CD8-positive, alpha-beta memory T cell (primary cell): Measurements from ENCODE around the gene TM4SF5. TPM values are rescaled to one million over a fixed set of nuclear protein-coding genes. Genes with fewer than 3 reads are reported as not detected.

Experiments
- CTCF ChIA-PET: fragments of 350-600 bp; sonication (Branson Sonifier 250); formaldehyde crosslinking; loops from one replicate; lab custom pipeline; 2021; ENCODE audit warnings: antibody characterized with exemption; lab: Charles Lee
- POLR2A ChIA-PET: fragments of 350-600 bp; sonication (Branson Sonifier 250); formaldehyde crosslinking; loops from one replicate; lab custom pipeline; 2021; ENCODE audit warnings: antibody characterized with exemption; lab: Charles Lee
- DNase-seq, 5 donors: peaks; one replicate each; pipeline versions ENCODE4 v3.0.0 to v3.0.0-alpha.2; 2020 to 2022; ENCODE audit warnings: mixed read lengths in 1 of 5
- H3K27ac ChIP-seq: one replicate; pipeline ENCODE4 v1.7.0; 2013; ENCODE audit warnings: low read depth, mild to moderate bottlenecking, low read length, moderate library complexity
- H3K27me3 ChIP-seq: 2 replicates; pipeline ENCODE4 v1.7.0; 2013; ENCODE audit warnings: low read length, mild to moderate bottlenecking; ENCODE audit not compliant: insufficient read depth, poor library complexity, severe bottlenecking
- H3K36me3 ChIP-seq: 2 replicates; pipeline ENCODE4 v1.7.0; 2013; ENCODE audit warnings: mild to moderate bottlenecking, low read length, moderate library complexity; ENCODE audit not compliant: insufficient read depth
- H3K4me1 ChIP-seq: 2 replicates; pipeline ENCODE4 v1.7.0; 2013; ENCODE audit warnings: mild to moderate bottlenecking, low read length, moderate library complexity; ENCODE audit not compliant: insufficient read depth
- H3K4me3 ChIP-seq: 2 replicates; pipeline ENCODE4 v1.7.0; 2013; ENCODE audit warnings: mild to moderate bottlenecking, low read length
- H3K9me3 ChIP-seq: 2 replicates; pipeline ENCODE4 v1.7.0; 2013; ENCODE audit warnings: mild to moderate bottlenecking, low read length
- H3K27ac Mint-ChIP-seq, 8 donors: one replicate each; pipeline ENCODE4 v1.8.0; 2020 to 2021; ENCODE audit warnings: mixed read lengths in 8 of 8, mild to moderate bottlenecking in 6 of 8, inconsistent platforms in 3 of 8, moderate library complexity in 3 of 8
- H3K27me3 Mint-ChIP-seq, 2 donors: one replicate each; pipeline ENCODE4 v1.8.0; 2020 to 2021; ENCODE audit warnings: mixed read lengths in 2 of 2, mild to moderate bottlenecking in 1 of 2, moderate library complexity in 1 of 2
- H3K36me3 Mint-ChIP-seq, 3 donors: one replicate each; pipeline ENCODE4 v1.8.0; 2020 to 2021; ENCODE audit warnings: mixed read lengths in 3 of 3, inconsistent platforms in 1 of 3, mild to moderate bottlenecking in 1 of 3
- H3K4me1 Mint-ChIP-seq, 3 donors: one replicate each; pipeline ENCODE4 v1.8.0; 2020 to 2021; ENCODE audit warnings: mixed read lengths in 3 of 3, inconsistent platforms in 1 of 3, mild to moderate bottlenecking in 1 of 3
- H3K4me3 Mint-ChIP-seq, 7 donors: one replicate each; pipeline ENCODE4 v1.8.0; 2020 to 2021; ENCODE audit warnings: mixed read lengths in 7 of 7, mild to moderate bottlenecking in 6 of 7, moderate library complexity in 4 of 7, inconsistent platforms in 2 of 7
- H3K9me3 Mint-ChIP-seq, 5 donors: one replicate each; pipeline ENCODE4 v1.8.0; 2020 to 2022; ENCODE audit warnings: mixed read lengths in 5 of 5, mild to moderate bottlenecking in 3 of 5, moderate library complexity in 2 of 5, inconsistent platforms in 1 of 5
- polyA plus RNA-seq: library from polyadenylated mRNA; unstranded; fragments of 300-500 nt; fragmentation: Illumina TruSeq; gene quantifications from one replicate; pipeline ENCODE4 v1.2.3, GENCODE V29; 2021
- total RNA-seq, 2 experiments: library from RNA; stranded (reverse); gene quantifications; one replicate each; pipeline ENCODE4 v1.2.3, GENCODE V29; 2021

The TM4SF5 gene
- total and polyA plus RNA-seq, 3 experiments from 2014 or later, result not detected

DNA sequence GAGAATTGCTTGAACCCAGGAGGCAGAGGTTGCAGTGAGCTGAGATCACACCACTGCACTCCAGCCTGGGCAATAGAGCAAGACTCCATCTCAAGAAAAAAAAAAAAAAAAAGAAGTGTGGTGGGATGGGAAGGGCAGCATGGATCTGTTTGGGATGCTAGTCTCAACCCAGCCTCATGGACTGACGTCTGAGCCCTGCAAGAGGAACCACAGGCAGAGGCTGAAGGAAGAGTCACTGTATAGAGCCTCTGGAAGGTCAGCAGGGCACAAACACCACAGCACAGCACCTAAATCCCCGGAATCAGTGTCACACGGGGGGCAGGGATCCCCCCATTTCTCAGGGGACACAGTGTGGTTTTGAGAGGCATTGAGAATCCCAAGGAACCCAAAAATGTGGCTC is 21.1 kb upstream of the TM4SF5 start:
- H3K36me3 Mint-ChIP-seq, result no peaks in the 10 kb centered on the region
- Histone ChIP-seq H3K27ac (no peak overlapping the region), H3K4me3 (no peak overlapping the region), H3K4me1 (peaks cover 10% of the 10 kb centered on the region), H3K9me3 (no peaks in the 10 kb centered on the region), H3K36me3 (no peaks in the 10 kb centered on the region), H3K27me3 (no peaks in the 10 kb centered on the region)
- peaks cover 9 to 15% (median 12%) of the 10 kb centered on the region in 3 donors for H3K4me1 Mint-ChIP-seq
- H3K4me3 Mint-ChIP-seq, result no peak overlapping the region
- ChIA-PET CTCF (no interaction called here), POLR2A (no interaction called here)
- H3K9me3 Mint-ChIP-seq, result no peaks in the 10 kb centered on the region
- no peak for DNase-seq
- H3K27ac Mint-ChIP-seq, result no peak overlapping the region
- peaks cover 24 to 40% of the 10 kb centered on the region in 2 donors for H3K27me3 Mint-ChIP-seq

DNA sequence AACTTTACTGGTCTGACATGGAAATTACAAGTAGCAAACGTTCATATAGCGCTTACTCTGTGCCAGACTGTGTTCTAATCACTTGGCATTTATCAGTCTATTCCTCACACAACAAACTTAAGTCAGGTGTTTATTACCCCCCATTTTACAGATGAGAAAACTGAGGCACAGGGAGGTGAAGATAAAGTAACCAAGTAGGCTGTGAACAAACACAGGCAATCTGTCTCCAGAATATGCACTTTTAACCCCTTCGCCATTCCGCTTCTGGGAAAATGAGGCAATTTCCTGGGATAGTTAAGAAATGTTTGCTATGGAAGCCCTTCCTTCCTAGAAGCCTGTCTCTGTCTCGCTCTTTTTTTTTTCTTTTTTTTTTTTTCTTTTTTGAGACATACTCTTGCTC is 19.8 kb upstream of the TM4SF5 start:
- Histone ChIP-seq H3K36me3 (no peaks in the 10 kb centered on the region), H3K27ac (no peak overlapping the region), H3K4me1 (peaks cover 10% of the 10 kb centered on the region), H3K27me3 (no peaks in the 10 kb centered on the region), H3K9me3 (no peaks in the 10 kb centered on the region), H3K4me3 (no peak overlapping the region)
- H3K36me3 Mint-ChIP-seq, result no peaks in the 10 kb centered on the region
- H3K9me3 Mint-ChIP-seq, result no peaks in the 10 kb centered on the region
- no peak for DNase-seq
- no peak overlapping the region for H3K27ac Mint-ChIP-seq
- H3K4me1 Mint-ChIP-seq, result peaks cover 9 to 11% (median 9%) of the 10 kb centered on the region in 3 donors
- CTCF ChIA-PET, result interaction anchor here (1.9 kb wide), 1 partner anchor 38 kb away, joined by 7 read pairs; the partner anchor contains the start of gene GLTPD2
- POLR2A ChIA-PET, result no interaction called here
- H3K27me3 Mint-ChIP-seq, result peaks cover 24 to 45% of the 10 kb centered on the region in 2 donors
- no peak overlapping the region for H3K4me3 Mint-ChIP-seq

DNA sequence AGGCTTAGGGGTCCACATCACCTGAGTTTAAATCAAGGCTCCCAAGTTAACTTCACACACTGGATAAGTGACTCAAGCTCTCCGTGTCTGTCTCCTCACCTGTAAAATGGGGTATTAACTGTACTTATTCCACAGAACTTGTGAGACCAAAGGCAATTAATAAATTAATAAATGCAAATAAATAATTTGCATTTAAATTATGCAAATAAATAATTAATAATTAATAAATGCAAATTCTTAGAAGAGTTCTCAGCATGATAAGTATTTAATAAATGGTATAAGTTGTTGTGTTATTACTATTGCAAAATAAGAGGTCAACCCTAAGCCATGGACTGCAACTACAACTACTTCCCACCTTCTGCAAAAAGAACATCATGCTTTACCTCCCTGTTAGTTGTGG is 18.3 kb upstream of the TM4SF5 start:
- Histone ChIP-seq H3K4me1 (peaks cover 2% of the 10 kb centered on the region), H3K9me3 (no peaks in the 10 kb centered on the region), H3K4me3 (no peak overlapping the region), H3K36me3 (no peaks in the 10 kb centered on the region), H3K27ac (no peak overlapping the region), H3K27me3 (no peaks in the 10 kb centered on the region)
- peak overlapping the region in 1 of 8 donors; percentile 44 for H3K27ac Mint-ChIP-seq
- POLR2A ChIA-PET, result no interaction called here
- no peaks in the 10 kb centered on the region for H3K36me3 Mint-ChIP-seq
- peaks cover 24 to 43% of the 10 kb centered on the region in 2 donors for H3K27me3 Mint-ChIP-seq
- H3K4me1 Mint-ChIP-seq, result peaks cover 0 to 3% (median 2%) of the 10 kb centered on the region in 3 donors
- no peaks in the 10 kb centered on the region for H3K9me3 Mint-ChIP-seq
- DNase-seq, result no peak
- no peak overlapping the region for H3K4me3 Mint-ChIP-seq
- CTCF ChIA-PET, result interaction anchor here (1.9 kb wide), 1 partner anchor 36 kb away, joined by 7 read pairs; the partner anchor contains the start of gene GLTPD2

DNA sequence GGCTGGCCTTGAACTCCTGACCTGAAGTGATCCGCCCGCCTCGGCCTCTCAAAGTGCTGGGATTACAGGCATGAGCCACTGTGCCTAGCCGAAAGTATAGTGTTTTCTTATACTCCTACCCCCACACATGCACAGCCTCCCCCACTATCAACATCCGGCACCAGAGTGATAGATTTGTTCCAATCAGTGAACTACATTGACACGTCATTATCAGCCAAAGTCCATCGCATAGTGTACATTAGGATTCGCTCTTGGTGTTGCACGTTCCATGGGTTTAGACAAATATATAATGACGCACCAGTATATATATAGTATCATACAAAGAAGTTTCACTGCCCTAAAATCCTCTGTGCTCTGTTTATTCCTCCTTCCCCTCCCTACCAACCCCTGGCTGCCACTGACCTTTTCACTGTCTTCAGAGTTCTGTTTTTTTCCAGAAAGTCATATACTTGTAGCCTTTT is 11.9 kb upstream of the TM4SF5 start:
- H3K4me3 ChIP-seq, result no peak overlapping the region
- CTCF ChIA-PET, result no interaction called here
- Mint-ChIP-seq H3K27me3 (peaks cover 10 to 28% of the 10 kb centered on the region in 2 donors), H3K27ac (no peak overlapping the region), H3K4me1 (no peaks in the 10 kb centered on the region), H3K36me3 (no peaks in the 10 kb centered on the region), H3K9me3 (no peaks in the 10 kb centered on the region), H3K4me3 (no peak overlapping the region)
- POLR2A ChIA-PET, result no interaction called here
- DNase-seq, result no peak
- no peak overlapping the region for H3K27ac ChIP-seq
- H3K27me3 ChIP-seq, result no peaks in the 10 kb centered on the region
- no peaks in the 10 kb centered on the region for H3K36me3 ChIP-seq
- no peaks in the 10 kb centered on the region for H3K4me1 ChIP-seq
- no peaks in the 10 kb centered on the region for H3K9me3 ChIP-seq

DNA sequence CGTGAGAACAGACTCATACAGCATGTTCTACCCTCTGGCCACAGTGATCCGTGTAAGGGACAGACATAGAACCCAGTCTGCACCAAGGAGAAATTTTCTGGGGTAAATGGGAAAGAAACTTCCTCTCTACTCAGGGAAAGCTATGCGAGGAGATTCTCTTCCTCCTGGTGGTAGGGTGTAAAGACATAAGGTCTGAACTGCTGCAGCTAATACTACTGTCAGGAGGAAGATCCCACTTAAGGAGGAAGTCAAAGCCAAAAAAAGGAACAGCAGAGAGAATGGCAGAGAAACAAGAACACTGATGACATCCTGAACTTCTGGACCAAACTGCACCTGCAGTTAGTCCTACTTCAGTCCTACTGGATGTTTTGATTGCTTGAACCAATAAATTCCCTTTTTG is 7.1 kb upstream of the TM4SF5 start:
- Mint-ChIP-seq H3K36me3 (no peaks in the 10 kb centered on the region), H3K4me3 (no peak overlapping the region), H3K27me3 (peaks cover 6 to 20% of the 10 kb centered on the region in 2 donors), H3K4me1 (no peaks in the 10 kb centered on the region), H3K27ac (no peak overlapping the region), H3K9me3 (no peaks in the 10 kb centered on the region)
- H3K4me1 ChIP-seq, result no peaks in the 10 kb centered on the region
- DNase-seq, result no peak
- H3K4me3 ChIP-seq, result no peak overlapping the region
- ChIA-PET POLR2A (no interaction called here), CTCF (no interaction called here)
- no peaks in the 10 kb centered on the region for H3K36me3 ChIP-seq
- H3K27me3 ChIP-seq, result no peaks in the 10 kb centered on the region
- no peaks in the 10 kb centered on the region for H3K9me3 ChIP-seq
- no peak overlapping the region for H3K27ac ChIP-seq

DNA sequence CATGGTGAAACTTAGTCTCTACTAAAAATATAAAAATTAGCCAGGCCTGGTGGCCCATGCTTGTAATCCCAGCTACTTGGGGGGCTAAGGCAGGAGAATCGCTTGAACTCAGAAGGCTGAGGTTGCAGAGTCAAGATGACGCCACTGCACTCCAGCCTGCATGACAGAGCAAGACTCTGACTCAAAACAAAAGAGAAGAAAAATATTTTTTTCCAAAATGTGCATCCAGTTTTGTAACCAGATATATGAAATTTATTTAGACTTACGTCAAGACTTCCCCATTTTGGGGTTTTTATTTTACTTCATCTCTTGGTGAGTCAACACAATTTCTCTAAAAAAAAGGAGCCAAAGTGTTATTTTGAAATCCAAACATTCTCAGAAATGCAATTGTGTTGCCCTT is 5.5 kb upstream of the TM4SF5 start:
- Mint-ChIP-seq H3K4me1 (no peaks in the 10 kb centered on the region), H3K27me3 (peaks cover 2 to 15% of the 10 kb centered on the region in 2 donors), H3K36me3 (no peaks in the 10 kb centered on the region), H3K9me3 (no peaks in the 10 kb centered on the region), H3K4me3 (no peak overlapping the region), H3K27ac (no peak overlapping the region)
- no peaks in the 10 kb centered on the region for H3K36me3 ChIP-seq
- no peak for DNase-seq
- H3K27me3 ChIP-seq, result no peaks in the 10 kb centered on the region
- H3K27ac ChIP-seq, result no peak overlapping the region
- H3K4me3 ChIP-seq, result no peak overlapping the region
- no peaks in the 10 kb centered on the region for H3K9me3 ChIP-seq
- ChIA-PET POLR2A (no interaction called here), CTCF (no interaction called here)
- H3K4me1 ChIP-seq, result no peaks in the 10 kb centered on the region

DNA sequence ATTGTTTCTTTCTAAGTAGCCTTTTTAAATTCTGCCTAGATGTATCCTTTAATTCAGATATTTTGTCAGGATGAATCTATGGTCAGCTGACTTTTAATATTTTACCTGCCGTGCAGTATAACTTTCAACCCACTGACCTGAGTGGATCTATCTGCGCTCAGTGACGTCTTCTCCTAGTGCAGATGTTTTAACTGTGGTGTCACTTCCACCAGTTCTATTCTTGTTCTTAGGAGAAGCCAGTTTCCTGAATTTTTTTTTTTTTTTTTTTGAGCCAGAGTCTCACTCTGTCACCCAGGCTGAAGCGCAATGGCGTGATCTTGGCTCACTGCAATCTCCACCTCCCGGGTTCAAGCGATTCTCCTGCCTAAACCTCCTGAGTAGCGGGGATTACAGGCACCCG is 5.0 kb upstream of the TM4SF5 start:
- H3K27ac Mint-ChIP-seq, result no peak overlapping the region
- no peaks in the 10 kb centered on the region for H3K9me3 Mint-ChIP-seq
- Histone ChIP-seq H3K4me1 (no peaks in the 10 kb centered on the region), H3K4me3 (no peak overlapping the region), H3K9me3 (no peaks in the 10 kb centered on the region), H3K36me3 (no peaks in the 10 kb centered on the region), H3K27me3 (no peaks in the 10 kb centered on the region), H3K27ac (no peak overlapping the region)
- ChIA-PET POLR2A (no interaction called here), CTCF (no interaction called here)
- DNase-seq, result no peak
- peaks cover 2 to 18% of the 10 kb centered on the region in 2 donors for H3K27me3 Mint-ChIP-seq
- H3K4me3 Mint-ChIP-seq, result no peak overlapping the region
- peaks cover 1 to 5% (median 4%) of the 10 kb centered on the region in 3 donors for H3K4me1 Mint-ChIP-seq
- H3K36me3 Mint-ChIP-seq, result no peaks in the 10 kb centered on the region

DNA sequence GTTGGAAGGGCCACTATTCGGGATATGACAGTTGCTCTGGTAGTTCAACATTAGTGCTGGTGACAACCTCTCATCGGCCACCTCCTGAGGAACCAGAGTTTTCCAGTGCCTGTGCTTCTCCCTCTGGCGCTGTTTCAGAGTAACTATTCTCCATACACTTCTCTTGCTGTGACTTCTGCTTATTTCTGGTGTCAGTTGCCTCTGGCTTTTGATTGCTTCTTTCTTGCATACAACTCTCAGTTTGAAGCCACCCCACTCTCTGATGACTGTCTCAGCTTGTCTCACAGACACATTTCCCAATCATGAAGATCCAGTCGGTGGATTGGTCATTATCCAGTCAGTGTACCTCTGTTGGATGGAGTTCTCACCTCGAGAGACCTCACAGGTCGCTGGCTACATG is 3.4 kb upstream of the TM4SF5 start:
- H3K36me3 Mint-ChIP-seq, result no peaks in the 10 kb centered on the region
- no peak overlapping the region for H3K4me3 Mint-ChIP-seq
- peak overlapping the region in 2 of 8 donors; percentile 38 to 79 for H3K27ac Mint-ChIP-seq
- Histone ChIP-seq H3K9me3 (no peaks in the 10 kb centered on the region), H3K27me3 (no peaks in the 10 kb centered on the region), H3K36me3 (no peaks in the 10 kb centered on the region), H3K4me3 (no peak overlapping the region), H3K4me1 (no peaks in the 10 kb centered on the region), H3K27ac (no peak overlapping the region)
- peaks cover 4 to 7% (median 7%) of the 10 kb centered on the region in 3 donors for H3K4me1 Mint-ChIP-seq
- no peaks in the 10 kb centered on the region for H3K9me3 Mint-ChIP-seq
- ChIA-PET CTCF (no interaction called here), POLR2A (no interaction called here)
- no peak for DNase-seq
- H3K27me3 Mint-ChIP-seq, result peaks cover 2 to 17% of the 10 kb centered on the region in 2 donors
